Hepatocyte (in vitro differentiated cells): ENCODE data around the gene TET2. TPM values are rescaled to one million over a fixed set of nuclear protein-coding genes. Genes with fewer than 3 reads are reported as not detected.

Experiments used
- DNase-seq: peaks from one replicate; pipeline ENCODE4 v3.0.0-alpha.2; 2016; ENCODE audit warnings: low spot score
- H2AFZ ChIP-seq: fragments of 200-600 bp; sonication (generic); 2 replicates; pipeline ENCODE4 v1.6.0; 2016; ENCODE audit warnings: antibody characterized with exemption, mild to moderate bottlenecking
- H3K27ac ChIP-seq: fragments of 200-600 bp; sonication (generic); 2 replicates; pipeline ENCODE4 v1.5.1; 2016; ENCODE audit warnings: mild to moderate bottlenecking
- H3K27me3 ChIP-seq: fragments of 200-600 bp; sonication (generic); 2 replicates; pipeline ENCODE4 v1.6.1; 2016
- H3K36me3 ChIP-seq: fragments of 200-600 bp; sonication (generic); replicated peaks from 2 replicates; pipeline ENCODE4 v1.5.1; 2016; ENCODE audit warnings: low read depth; ENCODE audit not compliant: insufficient read depth
- H3K4me1 ChIP-seq: fragments of 200-600 bp; sonication (generic); 2 replicates; pipeline ENCODE4 v1.5.1; 2016; ENCODE audit warnings: mild to moderate bottlenecking, moderate library complexity; ENCODE audit not compliant: insufficient read depth
- H3K4me2 ChIP-seq: fragments of 200-600 bp; sonication (generic); 2 replicates; pipeline ENCODE4 v1.6.0; 2016
- H3K4me3 ChIP-seq: fragments of 200-600 bp; sonication (generic); 2 replicates; pipeline ENCODE4 v1.5.1; 2016; ENCODE audit warnings: mild to moderate bottlenecking
- H3K79me2 ChIP-seq: fragments of 200-600 bp; sonication (generic); 2 replicates; pipeline ENCODE4 v1.6.0; 2017; ENCODE audit warnings: mild to moderate bottlenecking
- H3K9me2 ChIP-seq: fragments of 200-600 bp; sonication (generic); replicated peaks from 2 replicates; pipeline ENCODE4 v1.6.0; 2017; ENCODE audit warnings: mild to moderate bottlenecking; ENCODE audit not compliant: insufficient read depth
- H3K9me3 ChIP-seq: fragments of 200-600 bp; sonication (generic); 2 replicates; pipeline ENCODE4 v1.5.1; 2016; ENCODE audit warnings: low read depth, mild to moderate bottlenecking
- H4K20me1 ChIP-seq: fragments of 200-600 bp; sonication (generic); 2 replicates; pipeline ENCODE4 v1.6.0; 2016; ENCODE audit warnings: mild to moderate bottlenecking; ENCODE audit not compliant: insufficient read depth, poor library complexity, severe bottlenecking
- EZH2 ChIP-seq: fragments of 200-600 bp; sonication (generic); IDR thresholded peaks from 2 replicates; pipeline ENCODE4 v1.6.1; 2016; ENCODE audit warnings: antibody characterized with exemption, mild to moderate bottlenecking, borderline replicate concordance
- EZH2phosphoT487 ChIP-seq: fragments of 200-600 bp; sonication (generic); IDR thresholded peaks from one replicate; pipeline ENCODE4 v1.6.1; 2018; ENCODE audit warnings: antibody characterized with exemption, mild to moderate bottlenecking, low read depth, moderate library complexity; ENCODE audit not compliant: unreplicated experiment, severe bottlenecking
- WGBS: methylation state at CpG from one replicate; pipeline ENCODE4 v1.1.6; 2016; ENCODE audit warnings: low lambda C conversion rate; ENCODE audit errors: missing lambda C conversion rate; 5-methylcytosine and 5-hydroxymethylcytosine counted together
- polyA plus RNA-seq: library from polyadenylated mRNA; unstranded; fragments of >200 nt; fragmentation: Nextera tagmentation; extraction: Ambion mirVana; gene quantifications from 2 replicates; pipeline ENCODE4 v1.2.1, GENCODE V29; 2016
- total RNA-seq: library from RNA; depleted of rRNA; stranded (reverse); fragments of >200 nt; gene quantifications from 2 replicates; pipeline ENCODE4 v1.2.3, GENCODE V29; 2014
- TF ChIP-seq, protein P1 (sequence below): fragments of 200-600 bp; sonication (generic); IDR thresholded peaks from 2 replicates; pipeline ENCODE4 v1.5.1; 2016; ENCODE audit warnings: antibody characterized with exemption, mild to moderate bottlenecking; ENCODE audit not compliant: poor library complexity

TET2 gene
- total and polyA plus RNA-seq, 2 experiments from 2014 or later: 5.5 to 15.5 TPM

DNA sequence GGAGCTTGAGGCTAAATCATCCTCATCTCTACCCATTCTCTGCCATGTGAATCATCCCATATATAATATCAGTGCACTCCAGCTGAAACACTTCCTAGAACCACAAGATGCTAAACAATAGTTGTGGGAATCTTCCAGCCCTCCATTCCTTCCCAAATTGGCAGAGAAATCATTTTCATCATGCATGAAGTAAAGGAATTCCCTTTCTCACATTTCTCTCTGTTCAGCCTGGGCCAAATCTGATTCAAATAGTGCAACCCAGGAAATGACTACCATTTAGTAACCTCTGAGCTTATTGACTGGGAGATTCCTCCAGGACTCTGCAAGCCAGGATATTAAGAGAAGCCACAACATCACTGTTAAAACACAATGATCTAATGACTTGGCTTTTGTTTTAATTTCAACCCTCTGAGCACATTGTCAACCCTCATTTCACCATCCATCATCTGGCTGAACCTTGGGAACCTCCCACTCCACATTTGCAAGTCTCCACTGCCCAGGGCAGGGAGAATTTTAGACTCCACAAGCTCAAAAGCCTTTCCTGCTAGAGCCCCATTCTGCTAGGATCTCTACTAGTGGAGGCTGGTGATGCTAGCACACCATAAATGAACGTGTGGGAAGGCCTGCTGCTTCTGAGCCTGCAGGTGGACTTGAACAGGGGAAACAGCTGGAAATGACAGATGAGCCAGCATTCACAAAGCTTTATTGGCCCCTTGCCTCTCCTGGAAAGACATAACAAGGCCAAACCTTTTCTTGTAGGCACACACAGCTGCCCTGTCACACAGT lies 133.9 kb downstream of the TET2 start:
- no peaks in the 10 kb centered on the region for H3K27me3 ChIP-seq
- no peak overlapping the region for H3K4me3 ChIP-seq
- no peak overlapping the region for H3K27ac ChIP-seq
- H2AFZ ChIP-seq: no peak overlapping the region
- no peak overlapping the region for H3K4me2 ChIP-seq
- H3K9me3 ChIP-seq: no peaks in the 10 kb centered on the region
- TF ChIP-seq EZH2phosphoT487: no peak
- TF ChIP-seq, protein P1, sequence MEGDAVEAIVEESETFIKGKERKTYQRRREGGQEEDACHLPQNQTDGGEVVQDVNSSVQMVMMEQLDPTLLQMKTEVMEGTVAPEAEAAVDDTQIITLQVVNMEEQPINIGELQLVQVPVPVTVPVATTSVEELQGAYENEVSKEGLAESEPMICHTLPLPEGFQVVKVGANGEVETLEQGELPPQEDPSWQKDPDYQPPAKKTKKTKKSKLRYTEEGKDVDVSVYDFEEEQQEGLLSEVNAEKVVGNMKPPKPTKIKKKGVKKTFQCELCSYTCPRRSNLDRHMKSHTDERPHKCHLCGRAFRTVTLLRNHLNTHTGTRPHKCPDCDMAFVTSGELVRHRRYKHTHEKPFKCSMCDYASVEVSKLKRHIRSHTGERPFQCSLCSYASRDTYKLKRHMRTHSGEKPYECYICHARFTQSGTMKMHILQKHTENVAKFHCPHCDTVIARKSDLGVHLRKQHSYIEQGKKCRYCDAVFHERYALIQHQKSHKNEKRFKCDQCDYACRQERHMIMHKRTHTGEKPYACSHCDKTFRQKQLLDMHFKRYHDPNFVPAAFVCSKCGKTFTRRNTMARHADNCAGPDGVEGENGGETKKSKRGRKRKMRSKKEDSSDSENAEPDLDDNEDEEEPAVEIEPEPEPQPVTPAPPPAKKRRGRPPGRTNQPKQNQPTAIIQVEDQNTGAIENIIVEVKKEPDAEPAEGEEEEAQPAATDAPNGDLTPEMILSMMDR: no peak
- TF ChIP-seq EZH2: no peak
- no peaks in the 10 kb centered on the region for H3K9me2 ChIP-seq
- no peak for DNase-seq
- no peaks in the 10 kb centered on the region for H3K4me1 ChIP-seq
- WGBS: 59% methylated on average over 1 of the region's 1 CpG
- H3K36me3 ChIP-seq: peaks cover 6% of the 10 kb centered on the region
- no peaks in the 10 kb centered on the region for H4K20me1 ChIP-seq
- H3K79me2 ChIP-seq: no peaks in the 10 kb centered on the region

DNA sequence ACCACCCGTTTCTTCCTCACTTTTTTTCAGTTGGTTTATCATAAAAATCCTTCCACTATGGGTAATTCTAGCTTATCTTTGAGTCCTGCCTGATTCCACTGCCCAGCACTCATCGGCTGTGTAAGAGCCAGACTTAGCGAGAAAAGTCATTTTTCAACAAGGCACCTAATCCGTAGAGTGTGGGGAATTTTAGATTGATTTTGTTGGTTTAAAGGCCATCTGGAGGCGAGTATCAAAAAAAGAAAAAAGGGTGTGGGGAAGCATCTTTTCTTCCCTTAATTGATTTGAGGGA lies 134.4 kb downstream of the TET2 start:
- H3K27ac ChIP-seq: no peak overlapping the region
- no peaks in the 10 kb centered on the region for H3K4me1 ChIP-seq
- H3K4me2 ChIP-seq: no peak overlapping the region
- no peak overlapping the region for H2AFZ ChIP-seq
- no peaks in the 10 kb centered on the region for H3K9me2 ChIP-seq
- no peaks in the 10 kb centered on the region for H3K27me3 ChIP-seq
- no peaks in the 10 kb centered on the region for H3K9me3 ChIP-seq
- peaks cover under 1% of the 10 kb centered on the region for H3K36me3 ChIP-seq
- no peaks in the 10 kb centered on the region for H4K20me1 ChIP-seq
- 78% methylated on average over 5 of the region's 5 CpGs for WGBS
- H3K79me2 ChIP-seq: no peaks in the 10 kb centered on the region
- no peak for DNase-seq
- TF ChIP-seq EZH2: no peak
- TF ChIP-seq EZH2phosphoT487: no peak
- TF ChIP-seq, protein P1: no peak
- no peak overlapping the region for H3K4me3 ChIP-seq

DNA sequence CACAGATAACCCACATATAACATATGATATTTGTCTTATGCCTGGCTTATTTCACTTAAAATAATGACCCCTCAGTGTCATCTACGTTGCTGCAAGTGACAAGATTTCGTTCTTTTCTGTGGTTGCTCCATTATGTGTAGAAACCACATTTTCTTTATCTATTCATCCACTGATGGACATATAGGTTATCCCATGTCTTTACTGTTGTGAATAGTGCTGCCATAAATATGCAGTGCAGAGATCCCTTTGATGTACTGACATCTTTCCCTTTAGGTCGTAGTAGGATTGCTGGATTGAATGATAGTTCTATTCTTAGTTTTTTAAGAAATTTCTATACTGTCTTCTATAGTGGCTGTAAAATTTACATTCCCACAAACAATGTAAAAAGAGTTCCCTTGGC lies 135.8 kb downstream of the TET2 start:
- no peaks in the 10 kb centered on the region for H3K79me2 ChIP-seq
- no peak for DNase-seq
- 95% methylated on average over 3 of the region's 3 CpGs for WGBS
- no peak overlapping the region for H2AFZ ChIP-seq
- no peak overlapping the region for H3K4me3 ChIP-seq
- TF ChIP-seq EZH2phosphoT487: no peak
- TF ChIP-seq, protein P1: no peak
- no peak for TF ChIP-seq EZH2
- H3K9me2 ChIP-seq: no peaks in the 10 kb centered on the region
- no peaks in the 10 kb centered on the region for H3K36me3 ChIP-seq
- H3K4me1 ChIP-seq: no peaks in the 10 kb centered on the region
- no peaks in the 10 kb centered on the region for H4K20me1 ChIP-seq
- H3K27ac ChIP-seq: no peak overlapping the region
- no peaks in the 10 kb centered on the region for H3K27me3 ChIP-seq
- H3K9me3 ChIP-seq: no peaks in the 10 kb centered on the region
- no peak overlapping the region for H3K4me2 ChIP-seq

DNA sequence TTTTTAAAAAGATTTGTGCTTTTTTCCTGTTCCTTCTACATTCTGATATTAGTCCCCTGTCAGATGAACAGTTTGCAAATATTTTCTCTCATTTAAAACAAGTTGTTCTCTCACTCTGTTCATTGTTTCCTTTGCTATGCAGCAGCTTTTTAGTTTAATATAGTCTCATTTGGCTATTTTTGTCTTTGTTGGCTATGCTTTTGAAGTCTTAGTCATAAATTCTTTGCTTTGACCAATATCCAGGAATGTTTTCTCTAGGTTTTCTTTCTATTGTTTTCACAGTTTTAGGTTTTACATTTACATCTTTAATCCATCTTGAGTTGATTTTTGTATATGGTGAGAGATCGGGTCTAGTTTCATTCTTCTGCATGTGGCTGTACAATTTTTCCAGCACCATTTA lies 136.8 kb downstream of the TET2 start:
- no peak overlapping the region for H3K4me2 ChIP-seq
- H3K9me2 ChIP-seq: no peaks in the 10 kb centered on the region
- TF ChIP-seq EZH2phosphoT487: no peak
- no peak overlapping the region for H3K27ac ChIP-seq
- no peak overlapping the region for H3K4me3 ChIP-seq
- no peaks in the 10 kb centered on the region for H3K27me3 ChIP-seq
- no peaks in the 10 kb centered on the region for H4K20me1 ChIP-seq
- no peaks in the 10 kb centered on the region for H3K79me2 ChIP-seq
- H2AFZ ChIP-seq: no peak overlapping the region
- H3K36me3 ChIP-seq: no peaks in the 10 kb centered on the region
- no peaks in the 10 kb centered on the region for H3K9me3 ChIP-seq
- WGBS: 96% methylated on average over 1 of the region's 1 CpG
- DNase-seq: no peak
- no peaks in the 10 kb centered on the region for H3K4me1 ChIP-seq
